HG03520 (cell line): ENCODE results near the gene HMOX1.
"Not testable (repeated sequence)": the region's sequence is repeated elsewhere in the genome, so short reads cannot be mapped to it uniquely, and the experiment has no call there.

Experiments
- ATAC-seq: cut with Tn5 transposase; IDR thresholded peaks from one replicate; pipeline ENCODE4 v1.9.1; 2021; ENCODE audit warnings: mild to moderate bottlenecking, moderate library complexity; ENCODE audit not compliant: unreplicated experiment

HMOX1 gene

GRCh38 chr22:35430897-35431322 is 50.0 kb downstream of the HMOX1 start:
- no peak for ATAC-seq

- no peak for ATAC-seq
Observed at GRCh38 chr22:35431483-35432227, 50.8 kb downstream of the HMOX1 start.

- no peak for ATAC-seq
Observed at GRCh38 chr22:35432228-35432905, 51.5 kb downstream of the HMOX1 start.

- no peak for ATAC-seq
Observed at GRCh38 chr22:35434061-35434710, 53.3 kb downstream of the HMOX1 start.

- ATAC-seq = no peak
Observed at GRCh38 chr22:35435201-35435740, 54.4 kb downstream of the HMOX1 start.

GRCh38 chr22:35436421-35436820 is 55.5 kb downstream of the HMOX1 start:
- no peak for ATAC-seq

GRCh38 chr22:35437049-35437448 is 56.2 kb downstream of the HMOX1 start:
- no peak for ATAC-seq

- not testable (repeated sequence) for ATAC-seq
Observed at GRCh38 chr22:35438673-35439364, 57.9 kb downstream of the HMOX1 start.

- no peak for ATAC-seq
Observed at GRCh38 chr22:35439365-35439717, 58.4 kb downstream of the HMOX1 start.

- no peak for ATAC-seq
Observed at GRCh38 chr22:35440129-35440528, 59.2 kb downstream of the HMOX1 start.

- ATAC-seq = no peak
Observed at GRCh38 chr22:35441489-35442100, 60.7 kb downstream of the HMOX1 start.

- ATAC-seq = no peak
Observed at GRCh38 chr22:35442471-35442870, 61.6 kb downstream of the HMOX1 start.

- no peak for ATAC-seq
Observed at GRCh38 chr22:35443338-35443737, 62.4 kb downstream of the HMOX1 start.
